GM19043 (cell line): ENCODE results near the gene AUTS2.

Experiments used
- ATAC-seq: cut with Tn5 transposase; IDR thresholded peaks from one replicate; pipeline ENCODE4 v1.9.1; 2021; ENCODE audit warnings: low read depth; ENCODE audit not compliant: unreplicated experiment

The AUTS2 gene

DNA sequence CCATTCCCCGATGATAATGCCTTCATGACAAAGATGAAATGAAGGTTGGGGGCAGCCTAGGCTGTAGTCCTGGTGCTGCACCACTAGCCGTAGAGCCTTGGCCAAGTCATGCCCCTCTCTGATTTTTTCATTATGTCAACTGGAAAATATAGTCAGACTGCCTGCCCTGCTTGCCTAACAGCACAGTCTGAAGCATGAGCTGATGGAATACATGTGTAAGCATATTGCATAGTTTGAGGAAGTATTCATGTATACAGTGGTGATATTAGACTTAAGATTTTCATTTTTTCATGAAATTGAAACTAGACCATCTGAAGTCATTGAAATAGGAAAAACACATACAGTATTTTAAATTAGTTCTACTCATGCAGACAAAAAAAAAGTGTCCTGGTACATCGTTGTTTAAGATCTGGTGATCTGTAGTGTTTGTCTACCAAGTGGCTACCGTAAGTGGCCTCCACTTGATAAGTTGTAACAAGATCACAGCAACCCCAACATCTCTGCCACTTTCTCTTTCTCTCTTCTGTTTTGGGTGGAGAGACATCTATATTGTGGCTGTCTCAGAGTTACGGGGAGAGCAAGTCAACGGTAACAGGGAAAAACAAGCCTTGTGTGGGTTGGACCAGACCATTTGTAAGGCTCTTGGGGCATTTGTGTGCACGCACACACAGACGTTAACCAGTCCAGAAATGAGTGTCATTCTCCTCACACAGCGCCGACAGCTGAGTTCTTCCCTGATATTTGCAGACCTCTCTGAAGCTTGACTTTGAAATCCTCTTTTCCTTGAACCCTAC is 817.1 kb downstream of the AUTS2 start:
- no peak for ATAC-seq

DNA sequence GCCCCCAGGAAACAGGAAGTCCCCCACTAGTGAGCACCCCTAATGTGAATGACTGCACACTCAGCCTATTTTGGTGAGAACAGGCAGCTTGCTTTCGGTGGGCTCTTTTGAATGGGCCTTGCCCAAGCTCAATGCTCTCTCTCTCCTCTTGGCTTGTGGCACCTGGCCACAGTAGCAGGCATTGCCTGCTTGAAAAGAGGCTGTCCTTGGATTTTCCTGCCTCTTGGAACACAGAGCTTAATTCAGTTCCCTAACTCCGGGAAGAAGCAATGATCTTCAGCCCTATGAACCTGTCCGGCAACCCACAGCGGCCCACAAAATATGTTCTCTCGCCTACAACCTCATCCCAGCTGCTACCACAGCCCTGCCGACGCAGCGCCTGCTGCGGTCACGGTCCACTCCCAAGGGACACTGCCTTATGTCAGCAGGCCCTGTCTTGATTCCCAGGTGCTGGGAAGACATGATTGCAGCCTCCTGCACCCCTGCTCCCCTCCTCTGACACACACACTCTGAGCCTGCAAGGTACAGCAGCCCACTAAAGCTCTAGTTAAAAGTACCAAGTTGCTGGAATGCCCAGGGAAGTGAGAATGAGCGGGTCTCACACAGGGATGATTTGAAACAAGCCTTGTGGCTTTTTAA is 818.2 kb downstream of the AUTS2 start:
- ATAC-seq: no peak

DNA sequence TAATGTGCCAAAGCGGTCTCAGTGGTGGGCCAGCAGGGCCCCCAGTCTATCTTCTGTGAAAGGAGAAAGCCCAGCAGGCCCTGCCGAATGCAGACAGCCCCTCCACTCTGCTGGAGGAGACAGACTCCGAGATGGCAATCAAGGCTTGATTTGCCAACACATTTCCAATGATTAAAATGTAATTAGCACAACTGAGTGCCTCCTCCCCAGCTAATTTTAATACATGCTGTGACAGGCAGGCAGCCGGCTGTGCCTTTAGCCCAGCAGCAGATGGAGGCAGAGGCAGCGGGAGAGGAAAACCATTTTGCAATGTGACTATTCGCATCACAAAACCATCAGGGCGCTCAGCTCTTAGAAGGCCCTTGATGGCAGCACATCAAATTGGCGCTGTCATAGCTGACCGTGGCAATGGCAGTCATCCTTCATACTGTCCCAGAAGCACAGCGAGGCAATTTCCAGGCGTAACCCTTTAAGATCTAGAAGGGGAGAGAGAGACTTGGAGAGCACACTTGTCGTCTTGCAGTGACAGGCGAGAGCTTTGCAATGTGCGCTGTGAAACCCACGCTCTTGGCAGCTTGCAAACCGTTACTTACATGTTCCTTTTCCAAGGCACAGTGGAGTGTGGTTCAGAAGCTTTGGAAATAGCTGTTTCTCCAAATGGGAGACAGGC is 818.8 kb downstream of the AUTS2 start:
- no peak for ATAC-seq

DNA sequence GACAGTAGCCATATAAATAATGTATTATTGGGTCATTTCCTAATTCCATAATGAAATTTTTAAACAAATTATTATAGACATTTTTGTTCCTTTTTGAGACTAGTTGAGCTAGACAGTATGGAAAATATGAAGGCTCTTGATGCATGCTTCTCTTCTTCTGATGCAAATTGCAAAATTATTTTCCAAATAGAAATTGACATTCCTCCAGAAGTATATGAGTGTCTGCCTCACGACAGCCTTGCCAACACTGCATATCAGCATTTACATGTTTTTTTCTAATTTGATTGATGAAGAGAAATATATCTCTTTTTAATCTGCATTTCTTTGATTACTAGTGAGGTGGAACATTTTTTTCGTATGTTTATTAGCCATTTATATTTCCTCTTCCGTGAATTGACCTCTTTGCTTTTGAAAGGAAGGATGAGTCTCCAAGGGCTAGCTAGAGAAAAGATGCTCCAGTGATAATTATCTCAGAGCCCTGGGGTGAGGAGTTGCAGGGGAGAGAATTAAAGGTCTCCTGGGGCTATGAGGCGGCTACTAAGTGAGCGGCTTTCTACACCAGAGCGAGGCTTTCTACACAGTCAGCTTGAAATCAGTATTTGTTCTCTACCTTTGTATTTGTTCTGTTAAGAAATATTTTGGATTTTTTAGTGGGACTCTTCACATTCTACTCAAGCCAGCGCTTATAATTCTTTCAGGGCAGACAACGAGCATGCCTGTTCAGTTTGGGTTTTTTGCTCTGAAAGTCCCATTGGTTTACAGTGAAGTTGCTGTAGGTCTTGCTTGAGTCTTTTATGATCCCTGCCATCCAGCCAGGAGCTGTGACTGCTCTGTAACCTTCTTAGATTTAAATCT is 821.5 kb downstream of the AUTS2 start:
- ATAC-seq: no peak

DNA sequence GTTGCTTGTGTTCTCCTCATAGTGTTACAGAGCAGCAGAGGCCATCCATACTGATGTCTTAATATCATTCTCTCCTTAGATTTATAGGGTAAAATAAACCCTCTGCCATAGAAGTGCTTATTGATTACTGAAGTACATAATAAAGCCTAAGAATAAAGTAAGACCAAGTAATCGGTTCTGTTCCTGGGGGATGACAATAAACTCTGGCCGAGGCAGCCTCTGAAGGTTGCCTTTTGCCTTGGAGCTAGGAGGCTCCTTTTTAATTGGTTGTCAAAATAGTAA is 822.0 kb downstream of the AUTS2 start:
- ATAC-seq: no peak

DNA sequence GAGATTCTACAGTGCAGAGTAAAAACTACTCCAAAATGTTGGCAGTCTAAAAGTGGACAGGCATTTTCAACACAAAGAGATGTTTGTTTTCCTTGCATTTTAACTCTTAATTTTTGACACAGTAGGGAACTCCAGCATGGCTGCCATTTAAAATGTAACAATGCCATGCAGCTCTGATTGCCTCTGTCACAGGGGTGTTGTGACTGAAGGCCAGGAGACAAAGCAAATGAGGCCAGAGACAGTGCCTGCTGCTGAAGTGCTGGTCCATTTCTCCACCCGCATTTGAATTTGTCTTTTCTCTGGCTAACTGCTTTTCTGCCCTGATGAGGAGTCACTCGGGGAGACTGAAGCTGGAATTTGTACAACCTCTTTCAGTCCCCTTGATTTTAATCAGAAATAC is 823.0 kb downstream of the AUTS2 start:
- ATAC-seq: no peak

DNA sequence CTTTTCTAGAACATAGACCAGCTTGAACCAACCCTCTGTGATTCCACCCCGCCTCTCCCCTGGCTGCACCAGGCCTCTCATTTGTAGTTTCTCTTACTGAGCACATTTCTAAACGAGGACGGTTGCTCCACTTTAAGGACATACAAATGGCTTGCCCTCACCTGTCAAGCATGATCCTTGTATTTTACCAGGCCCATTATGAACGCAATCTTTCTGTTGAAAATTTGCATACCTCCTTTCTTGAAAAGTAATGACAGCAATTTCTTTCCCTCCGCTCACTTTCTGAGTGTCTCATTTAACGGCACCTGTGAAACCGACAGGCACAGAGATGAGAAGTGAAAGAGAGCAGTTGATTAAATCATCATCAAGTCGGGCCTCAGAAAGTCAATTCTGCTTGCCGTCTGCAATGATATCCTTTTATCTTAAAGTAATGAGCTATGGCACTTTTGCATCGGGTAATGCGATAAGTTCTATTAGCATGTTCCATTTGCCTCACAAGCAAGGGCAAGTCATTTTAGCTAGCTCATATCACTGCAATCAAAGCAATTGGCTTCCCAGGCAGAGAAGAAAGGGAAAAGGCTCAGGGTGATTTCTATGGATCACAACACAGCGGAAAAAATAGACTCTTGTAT is 828.1 kb downstream of the AUTS2 start:
- no peak for ATAC-seq

DNA sequence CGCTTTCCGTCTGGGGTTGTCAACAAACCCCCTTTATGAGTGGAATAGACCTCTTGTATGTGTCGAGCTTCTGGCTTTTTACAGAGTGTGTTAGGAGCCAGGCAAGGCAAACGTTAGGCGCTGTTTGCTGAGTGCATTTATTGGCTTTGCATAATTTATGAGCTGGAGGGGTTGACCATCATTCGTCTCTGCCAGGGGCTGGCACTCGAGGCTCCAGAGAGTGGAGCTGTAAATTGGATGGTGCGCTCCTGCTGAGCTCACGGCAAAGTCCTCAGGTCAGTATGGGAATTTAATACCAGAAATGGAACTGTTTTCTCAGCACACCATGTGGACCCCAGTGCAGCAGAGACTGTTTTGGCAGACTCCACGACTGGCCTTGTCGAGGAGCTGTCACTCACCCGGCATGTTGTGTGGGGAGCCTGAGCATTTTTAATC is 834.3 kb downstream of the AUTS2 start:
- no peak for ATAC-seq

DNA sequence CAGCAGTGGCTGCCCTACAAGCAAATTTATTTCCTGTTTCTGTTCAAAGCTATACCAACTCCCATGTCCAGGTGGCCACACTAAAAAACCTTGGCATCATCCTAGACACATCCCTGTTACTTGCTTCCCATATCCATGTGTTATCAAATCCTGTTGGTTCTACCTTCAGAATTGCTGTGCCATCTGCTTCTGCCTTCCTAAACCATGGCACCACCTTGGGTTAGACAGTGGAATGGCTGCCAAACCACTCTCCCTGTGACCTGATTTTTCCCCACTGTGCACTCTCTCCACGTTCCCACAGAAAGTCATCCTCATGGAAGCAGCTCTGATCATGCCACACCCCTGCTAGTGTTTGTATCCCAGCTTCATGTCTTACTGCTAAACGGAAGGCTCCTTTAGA is 836.1 kb downstream of the AUTS2 start:
- ATAC-seq: no peak

DNA sequence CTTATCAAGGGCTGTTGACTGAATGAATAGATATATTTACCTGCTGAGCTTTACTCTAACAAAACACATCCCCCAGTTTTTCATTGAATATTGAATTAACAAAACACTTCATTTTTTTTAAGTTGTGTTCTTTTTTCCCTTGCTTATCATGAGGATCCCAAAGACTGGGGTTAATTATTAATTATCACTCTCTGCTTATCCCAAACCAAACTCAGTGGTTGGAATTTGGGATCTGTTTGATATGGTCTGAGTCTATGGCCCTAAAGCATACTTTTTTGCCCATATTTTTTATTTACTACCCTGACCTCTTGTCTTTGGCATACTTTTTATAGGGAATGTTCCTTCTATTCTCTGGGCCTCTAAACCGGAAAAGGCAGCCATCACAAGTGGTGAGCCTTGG is 836.5 kb downstream of the AUTS2 start:
- no peak for ATAC-seq

DNA sequence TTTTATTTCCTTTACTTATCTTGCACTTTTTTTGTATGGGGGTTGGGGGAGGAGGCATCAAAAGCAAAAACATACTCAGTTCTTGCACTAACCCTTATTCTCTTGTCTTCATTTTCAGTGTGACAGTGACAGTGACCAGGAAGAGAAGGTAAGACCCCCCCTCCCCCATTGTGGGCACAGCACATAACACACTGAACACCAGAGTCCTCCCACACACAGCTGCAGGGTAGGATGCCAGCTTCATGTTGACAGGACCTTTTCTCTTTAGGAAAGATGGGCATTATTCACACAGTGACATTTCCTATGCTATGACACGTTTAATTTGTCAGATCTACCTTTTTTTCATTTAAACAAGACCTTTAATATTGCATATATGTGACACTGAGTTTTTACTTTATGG is 837.4 kb downstream of the AUTS2 start:
- no peak for ATAC-seq

DNA sequence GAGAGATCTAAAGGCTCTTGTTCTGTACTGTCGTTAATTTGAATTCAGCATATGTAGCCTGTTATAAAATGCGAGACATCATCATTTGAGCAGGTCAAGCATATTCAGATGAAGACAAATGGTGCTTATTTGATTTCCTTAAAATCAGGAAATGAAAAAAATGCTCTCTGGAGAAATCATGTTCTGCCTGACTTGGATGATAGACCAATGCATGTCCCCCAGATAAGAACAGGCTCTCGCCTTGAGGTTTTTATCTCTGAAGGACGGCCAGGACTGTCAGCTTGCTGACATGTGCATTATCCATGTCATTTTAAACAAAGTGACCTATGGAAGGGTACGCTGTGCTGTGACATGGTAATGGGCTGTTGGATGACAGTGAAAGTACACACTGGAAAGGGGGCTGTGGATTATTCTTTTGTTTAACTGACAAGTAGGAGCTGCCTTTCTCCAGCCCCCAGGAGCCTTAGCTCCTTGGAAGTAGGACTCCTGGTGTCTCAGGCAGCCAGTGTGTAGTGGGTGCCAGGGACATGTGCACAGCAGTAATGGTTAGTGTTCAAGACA is 838.6 kb downstream of the AUTS2 start:
- ATAC-seq: no peak

DNA sequence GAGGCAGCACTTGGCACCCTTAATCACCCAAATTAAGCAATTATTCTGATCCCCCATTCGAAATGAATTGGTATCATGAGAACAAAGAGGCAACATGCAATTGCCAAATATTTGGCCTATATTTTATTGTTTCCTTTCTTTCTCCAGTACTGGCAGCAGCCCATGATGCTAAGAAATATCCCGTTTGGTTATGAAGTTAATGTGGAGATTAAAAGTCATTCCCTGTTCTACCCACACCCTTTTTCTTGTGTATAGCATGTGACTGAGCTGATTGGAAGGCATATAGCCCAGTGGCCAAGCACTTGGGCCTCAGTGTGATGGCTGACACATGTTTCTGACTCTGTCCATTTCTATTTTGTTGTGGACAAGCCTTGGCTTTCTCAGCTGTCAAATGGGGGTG is 841.4 kb downstream of the AUTS2 start:
- no peak for ATAC-seq

DNA sequence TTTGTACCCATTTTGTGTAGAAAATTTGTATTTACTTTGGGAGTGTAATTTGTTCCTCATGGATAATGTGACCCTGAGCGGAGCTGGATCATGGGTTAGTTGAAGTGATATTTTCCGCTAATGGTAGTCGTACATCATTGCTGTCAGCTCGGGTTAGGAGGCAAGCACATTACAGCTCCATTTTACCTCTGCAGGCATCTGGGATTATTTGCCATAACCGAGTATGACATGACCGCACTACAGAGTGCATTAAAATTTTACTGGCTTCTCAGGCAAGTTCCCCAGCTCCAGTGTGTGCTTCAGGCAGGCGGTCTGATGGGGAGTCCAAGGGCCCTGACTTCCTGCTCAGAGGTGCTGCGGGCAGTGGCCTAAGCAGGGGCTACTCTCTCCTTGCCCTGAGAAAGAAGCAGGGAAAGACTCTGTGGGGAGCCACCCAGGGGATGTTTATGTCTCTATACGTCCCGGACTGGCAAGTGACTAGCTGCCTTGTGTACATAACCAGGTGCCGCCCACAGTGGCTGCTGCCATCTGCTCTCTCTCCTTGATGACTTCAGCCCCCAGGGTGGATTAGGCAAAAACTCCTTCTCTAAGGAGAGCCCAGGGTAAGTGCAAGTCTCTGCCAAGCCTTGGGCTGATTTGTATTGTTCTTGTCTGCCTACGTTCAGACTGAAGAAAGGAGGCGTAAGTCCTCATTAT is 848.3 kb downstream of the AUTS2 start:
- no peak for ATAC-seq

DNA sequence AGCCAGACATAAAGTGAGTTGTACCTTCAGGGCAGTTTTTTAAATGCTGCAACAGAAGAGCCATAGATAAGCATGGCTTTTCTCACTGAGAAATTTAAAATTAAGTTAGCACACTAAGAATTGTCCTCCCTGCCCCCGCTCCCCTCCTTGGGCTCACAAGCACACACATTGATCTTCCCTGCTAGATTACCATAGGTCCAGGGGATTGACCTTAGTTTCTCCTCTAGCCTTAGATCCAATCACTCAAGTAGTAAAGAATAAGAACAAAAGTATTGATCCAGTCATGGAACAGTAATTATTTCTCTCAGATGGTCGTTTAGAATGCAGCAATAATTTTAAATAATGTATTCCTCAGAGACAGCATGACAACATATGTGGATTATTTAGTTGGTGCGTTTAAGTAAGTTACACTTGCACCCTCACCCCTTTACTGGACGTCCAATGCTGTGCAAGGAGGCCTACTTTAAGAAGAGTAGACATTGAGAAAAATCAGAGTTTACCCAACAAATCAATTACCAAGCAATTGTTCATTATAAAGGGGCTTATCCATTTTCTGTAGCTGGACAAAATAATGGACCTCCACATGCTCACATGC is 850.1 kb downstream of the AUTS2 start:
- no peak for ATAC-seq

DNA sequence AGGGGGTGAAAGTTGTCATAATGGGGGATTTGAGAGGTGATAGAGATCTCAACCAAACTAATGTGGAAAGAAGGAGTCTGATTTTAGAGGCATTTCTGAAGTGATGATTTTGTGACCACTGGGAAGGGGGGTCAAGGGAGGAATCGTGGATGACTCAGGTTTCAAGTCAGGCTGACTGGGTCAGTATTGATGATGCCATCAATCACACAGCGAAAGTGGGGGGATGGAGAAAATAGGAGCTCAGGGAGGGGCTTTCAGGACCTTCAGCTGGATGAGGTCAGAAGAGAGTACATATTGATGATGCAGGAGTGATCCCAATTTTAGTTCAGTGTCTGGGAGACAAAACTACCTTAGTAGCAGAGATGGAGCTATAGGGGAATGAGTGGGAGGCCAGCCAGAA is 852.5 kb downstream of the AUTS2 start:
- ATAC-seq: no peak

DNA sequence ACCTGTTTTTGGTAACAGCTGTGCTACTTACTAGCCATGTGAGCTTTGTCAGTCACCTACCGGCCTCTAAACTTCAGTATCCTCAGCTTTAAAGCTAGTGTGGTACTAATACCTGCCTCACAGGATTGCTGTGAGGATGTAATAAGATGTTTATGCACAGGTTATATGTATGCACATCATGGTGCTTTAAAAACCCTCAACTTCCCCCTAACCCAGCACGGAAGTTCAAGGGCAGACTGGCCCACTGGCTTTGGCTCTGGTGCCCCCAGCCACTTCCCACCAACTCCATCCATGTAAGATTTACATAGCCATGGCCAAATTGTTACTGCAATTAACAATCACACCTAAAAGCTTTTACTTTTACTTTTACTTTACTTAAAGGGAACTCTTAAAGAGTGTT is 857.6 kb downstream of the AUTS2 start:
- no peak for ATAC-seq

DNA sequence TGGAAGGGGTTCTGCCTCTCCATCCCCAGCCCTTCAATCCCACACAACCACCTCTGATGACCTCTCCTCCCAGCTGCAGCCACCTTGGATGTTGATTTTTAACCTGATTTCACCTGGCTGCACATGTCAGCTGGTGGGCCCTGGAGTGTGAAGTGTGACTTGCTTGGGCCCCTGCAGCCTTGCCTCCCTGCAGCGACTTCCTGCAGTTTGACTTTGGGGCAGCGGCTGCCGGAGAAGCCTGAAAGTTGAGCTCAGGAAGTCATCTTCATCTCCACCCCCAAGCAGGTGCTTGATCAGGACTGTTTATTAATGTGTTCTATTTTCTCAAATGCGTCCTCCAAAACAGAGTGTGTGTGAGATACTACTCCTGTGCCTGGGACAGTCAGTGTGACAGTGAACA is 858.4 kb downstream of the AUTS2 start:
- peak; percentile 73 for ATAC-seq

DNA sequence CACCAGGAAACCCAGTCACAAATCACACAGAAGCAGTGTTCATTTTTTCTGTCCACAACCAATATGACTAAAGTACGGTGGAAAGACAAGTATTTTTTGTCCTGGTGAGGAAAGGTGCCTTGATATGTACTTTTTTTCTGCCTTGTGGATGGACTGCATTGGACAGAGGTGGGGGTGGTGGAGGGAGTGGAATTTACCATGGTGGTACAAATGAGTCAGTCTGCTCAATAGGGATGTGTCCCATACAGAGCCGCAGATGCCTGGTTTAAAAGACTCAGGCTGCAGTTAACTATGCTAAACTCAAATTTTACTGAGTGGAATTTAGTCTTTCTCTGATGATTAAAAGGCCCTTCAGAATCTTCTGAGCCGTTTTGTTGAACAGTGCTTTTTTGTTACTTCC is 859.2 kb downstream of the AUTS2 start:
- no peak for ATAC-seq
